ENCODE measurements around the gene VGLL4.

The VGLL4 gene

GRCh38 chr3:11631820-11632219 is 11.9 kb downstream of the VGLL4 start:
- no peak for DNase-seq (ENCODE audit: low read depth in 2 of 2)
- H3K4me3 ChIP-seq (replicated peaks in 1 of 2; ENCODE audit: low read depth in 2 of 2, low read length in 2 of 2) = no peak overlapping the region
- no peak for TF ChIP-seq CTCF (IDR thresholded peaks at IDR 0.05; ENCODE audit: low read depth, low read length)

- TF ChIP-seq CTCF (IDR thresholded peaks at IDR 0.05; ENCODE audit: low read depth, low read length) = no peak
- H3K4me3 ChIP-seq (replicated peaks in 1 of 2; ENCODE audit: low read depth in 2 of 2, low read length in 2 of 2) = no peak overlapping the region
- peak in 1 of 2 donors; percentile 20 for DNase-seq (ENCODE audit: low read depth in 2 of 2)
Observed at GRCh38 chr3:11629716-11630115, 14.0 kb downstream of the VGLL4 start.

DNA sequence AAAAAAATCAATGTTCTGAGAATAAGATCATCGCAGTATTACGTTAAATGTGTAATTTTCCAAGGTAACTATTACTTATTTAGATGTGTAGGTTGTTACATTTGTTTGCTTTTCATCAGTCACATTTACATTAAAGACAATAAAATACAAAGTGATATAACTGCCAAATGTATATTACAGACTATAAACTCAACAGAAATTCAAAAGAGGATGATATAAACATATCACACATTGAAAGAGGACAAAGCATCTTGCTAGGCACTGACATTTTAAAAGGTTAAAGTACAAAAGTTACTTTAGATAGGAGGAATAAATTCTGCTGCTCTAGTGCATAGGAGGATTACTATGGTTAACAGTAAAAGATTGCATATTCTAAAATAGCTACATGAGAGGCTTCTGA is 16.1 kb downstream of the VGLL4 start:
- no peak for DNase-seq (ENCODE audit: low read depth in 2 of 2)
- no peak for TF ChIP-seq CTCF (IDR thresholded peaks at IDR 0.05; ENCODE audit: low read depth, low read length)
- H3K4me3 ChIP-seq (replicated peaks in 1 of 2; ENCODE audit: low read depth in 2 of 2, low read length in 2 of 2) = no peak overlapping the region

- DNase-seq (ENCODE audit: low read depth in 2 of 2) = no peak
- TF ChIP-seq CTCF (IDR thresholded peaks at IDR 0.05; ENCODE audit: low read depth, low read length) = no peak
Observed at GRCh38 chr3:11626084-11626463, 17.6 kb downstream of the VGLL4 start.

GRCh38 chr3:11625376-11626083 is 18.2 kb downstream of the VGLL4 start:
- no peak for DNase-seq (ENCODE audit: low read depth in 2 of 2)
- no peak for TF ChIP-seq CTCF (IDR thresholded peaks at IDR 0.05; ENCODE audit: low read depth, low read length)
- no peak overlapping the region for H3K4me3 ChIP-seq (replicated peaks in 1 of 2; ENCODE audit: low read depth in 2 of 2, low read length in 2 of 2)

More at GRCh38 chr3:11626084-11626463, 17.6 kb downstream of the VGLL4 start:
- H3K4me3 ChIP-seq (replicated peaks in 1 of 2; ENCODE audit: low read depth in 2 of 2, low read length in 2 of 2) = no peak overlapping the region

- no peak for DNase-seq (ENCODE audit: low read depth in 2 of 2)
- TF ChIP-seq CTCF (IDR thresholded peaks at IDR 0.05; ENCODE audit: low read depth, low read length) = no peak
Observed at GRCh38 chr3:11624704-11625375, 18.9 kb downstream of the VGLL4 start.

More at GRCh38 chr3:11624704-11625375, 18.9 kb downstream of the VGLL4 start:
- H3K4me3 ChIP-seq (replicated peaks in 1 of 2; ENCODE audit: low read depth in 2 of 2, low read length in 2 of 2) = no peak overlapping the region

All from cardiac fibroblast (primary cell).